Prostate gland (tissue), 2 donors: ENCODE measurements around the gene UHRF2.

Experiments used
- POLR2A ChIP-seq: fragments of 450-650 bp; IDR thresholded peaks from one replicate; pipeline ENCODE4 v1.6.1; 2016; ENCODE audit warnings: antibody characterized with exemption, mild to moderate bottlenecking
- POLR2AphosphoS5 ChIP-seq: sonication (generic); formaldehyde crosslinking; IDR thresholded peaks from one replicate; pipeline ENCODE4 v1.6.1; 2017; ENCODE audit warnings: antibody characterized with exemption
- TF ChIP-seq, protein P1 (sequence below), 4 experiments: fragments of 200-600 bp in 2 of 4; fragments of 450-650 bp in 2 of 4; sonication (generic) in 2 of 4; IDR thresholded peaks; 1 replicate in 3 of 4; 2 replicates in 1 of 4; pipeline ENCODE4 v1.5.1; 2016 to 2019; ENCODE audit warnings: antibody characterized with exemption in 4 of 4, mild to moderate bottlenecking in 2 of 4, moderate library complexity in 2 of 4

GRCh38 chr9:6383551-6384225 lies 29.3 kb upstream of the UHRF2 start:
- TF ChIP-seq, protein P1, sequence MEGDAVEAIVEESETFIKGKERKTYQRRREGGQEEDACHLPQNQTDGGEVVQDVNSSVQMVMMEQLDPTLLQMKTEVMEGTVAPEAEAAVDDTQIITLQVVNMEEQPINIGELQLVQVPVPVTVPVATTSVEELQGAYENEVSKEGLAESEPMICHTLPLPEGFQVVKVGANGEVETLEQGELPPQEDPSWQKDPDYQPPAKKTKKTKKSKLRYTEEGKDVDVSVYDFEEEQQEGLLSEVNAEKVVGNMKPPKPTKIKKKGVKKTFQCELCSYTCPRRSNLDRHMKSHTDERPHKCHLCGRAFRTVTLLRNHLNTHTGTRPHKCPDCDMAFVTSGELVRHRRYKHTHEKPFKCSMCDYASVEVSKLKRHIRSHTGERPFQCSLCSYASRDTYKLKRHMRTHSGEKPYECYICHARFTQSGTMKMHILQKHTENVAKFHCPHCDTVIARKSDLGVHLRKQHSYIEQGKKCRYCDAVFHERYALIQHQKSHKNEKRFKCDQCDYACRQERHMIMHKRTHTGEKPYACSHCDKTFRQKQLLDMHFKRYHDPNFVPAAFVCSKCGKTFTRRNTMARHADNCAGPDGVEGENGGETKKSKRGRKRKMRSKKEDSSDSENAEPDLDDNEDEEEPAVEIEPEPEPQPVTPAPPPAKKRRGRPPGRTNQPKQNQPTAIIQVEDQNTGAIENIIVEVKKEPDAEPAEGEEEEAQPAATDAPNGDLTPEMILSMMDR (IDR thresholded peaks at IDR 0.05): no peak
- TF ChIP-seq POLR2AphosphoS5 (no peak), POLR2A (no peak)
